NCI-H1105 (cell line): ENCODE measurements around the gene RARA.

Experiments
- DNase-seq: peaks from one replicate; lab custom pipeline; 2025; lab: John Stamatoyannopoulos, UW

Gene RARA

GRCh38 chr17:40329839-40330794 lies 21.1 kb downstream of the RARA start:
- DNase-seq, result peak; percentile 32

- no peak for DNase-seq
These were observed 22.0 kb downstream of the RARA start for GRCh38 chr17:40330850-40331470.

GRCh38 chr17:40331743-40332641 lies 23.0 kb downstream of the RARA start:
- no peak for DNase-seq

DNA sequence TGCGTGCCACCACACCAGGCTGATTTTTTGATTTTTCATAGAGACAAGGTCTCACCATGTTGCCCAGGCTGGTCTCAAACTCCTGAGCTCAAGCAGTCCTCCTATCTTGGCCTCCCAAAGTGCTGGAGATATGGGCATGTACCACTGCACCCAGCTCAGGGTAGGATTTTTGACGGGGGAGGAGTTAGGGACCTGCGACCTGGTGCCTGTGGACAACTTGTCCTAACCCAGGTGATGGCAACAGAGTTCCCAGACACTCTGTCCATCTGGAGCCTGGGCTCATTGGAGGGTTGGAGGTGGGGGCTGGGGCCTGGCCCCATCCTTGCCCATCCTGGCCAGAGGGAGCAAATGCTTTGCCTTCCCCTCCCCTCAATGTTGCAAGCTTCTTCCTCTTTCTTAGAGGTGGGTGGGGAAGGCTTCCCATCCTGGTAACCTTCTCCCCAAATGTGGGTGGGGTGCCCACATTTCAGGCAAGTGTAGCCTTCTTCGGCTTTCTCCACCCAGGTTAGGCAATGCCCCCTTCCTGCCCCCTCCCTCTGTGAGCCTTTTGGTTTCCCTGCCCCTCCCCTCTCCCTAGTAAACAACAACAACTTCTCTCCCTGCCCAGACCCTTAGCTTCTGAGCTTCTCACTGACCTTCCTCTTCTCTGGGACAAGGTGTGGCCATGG lies 24.9 kb downstream of the RARA start:
- DNase-seq, result no peak

- DNase-seq, result no peak
These were observed 26.6 kb downstream of the RARA start for GRCh38 chr17:40335620-40336019.

- no peak for DNase-seq
These were observed 28.4 kb downstream of the RARA start for GRCh38 chr17:40337351-40337750.

DNA sequence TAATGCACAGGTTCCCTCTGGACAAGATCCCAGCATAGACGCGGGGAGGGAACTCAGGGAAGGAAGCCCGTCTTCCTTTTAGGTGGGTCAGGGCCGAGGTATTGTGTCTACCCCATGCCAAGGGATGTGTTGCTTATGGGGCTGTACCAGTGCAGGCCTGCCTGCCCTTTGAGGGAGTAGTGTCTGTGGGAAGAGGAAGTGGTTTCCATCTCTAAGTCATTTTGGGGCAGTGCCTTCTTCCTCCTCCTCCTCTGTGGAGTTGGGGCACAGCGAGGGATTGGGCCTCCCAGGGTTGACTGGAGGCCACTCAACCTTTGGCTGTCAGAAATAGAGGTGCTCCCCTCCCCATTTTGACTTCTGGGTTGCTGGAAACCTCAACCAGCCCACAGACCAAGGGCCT lies 29.1 kb downstream of the RARA start:
- no peak for DNase-seq

GRCh38 chr17:40338941-40339649 lies 30.1 kb downstream of the RARA start:
- DNase-seq, result no peak

DNA sequence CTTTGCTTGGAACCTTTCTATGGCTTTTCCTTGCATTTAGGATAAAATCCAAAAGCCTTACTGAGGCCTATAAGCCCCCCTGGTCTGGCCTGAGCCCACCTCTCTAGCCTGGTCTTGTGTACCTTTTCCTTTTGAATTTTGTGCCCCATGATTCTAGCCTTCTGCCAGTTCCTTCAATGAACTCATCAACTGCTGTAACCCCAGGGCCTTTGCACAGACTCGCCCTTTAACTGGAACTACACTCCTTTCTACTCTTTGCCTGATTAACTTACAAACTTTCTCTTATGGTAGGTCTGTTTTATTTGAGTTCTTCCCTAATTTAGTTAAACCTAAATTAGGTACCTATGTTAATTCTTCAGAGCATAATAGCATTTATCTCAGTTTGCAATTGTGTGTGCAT lies 31.3 kb downstream of the RARA start:
- DNase-seq, result no peak

DNA sequence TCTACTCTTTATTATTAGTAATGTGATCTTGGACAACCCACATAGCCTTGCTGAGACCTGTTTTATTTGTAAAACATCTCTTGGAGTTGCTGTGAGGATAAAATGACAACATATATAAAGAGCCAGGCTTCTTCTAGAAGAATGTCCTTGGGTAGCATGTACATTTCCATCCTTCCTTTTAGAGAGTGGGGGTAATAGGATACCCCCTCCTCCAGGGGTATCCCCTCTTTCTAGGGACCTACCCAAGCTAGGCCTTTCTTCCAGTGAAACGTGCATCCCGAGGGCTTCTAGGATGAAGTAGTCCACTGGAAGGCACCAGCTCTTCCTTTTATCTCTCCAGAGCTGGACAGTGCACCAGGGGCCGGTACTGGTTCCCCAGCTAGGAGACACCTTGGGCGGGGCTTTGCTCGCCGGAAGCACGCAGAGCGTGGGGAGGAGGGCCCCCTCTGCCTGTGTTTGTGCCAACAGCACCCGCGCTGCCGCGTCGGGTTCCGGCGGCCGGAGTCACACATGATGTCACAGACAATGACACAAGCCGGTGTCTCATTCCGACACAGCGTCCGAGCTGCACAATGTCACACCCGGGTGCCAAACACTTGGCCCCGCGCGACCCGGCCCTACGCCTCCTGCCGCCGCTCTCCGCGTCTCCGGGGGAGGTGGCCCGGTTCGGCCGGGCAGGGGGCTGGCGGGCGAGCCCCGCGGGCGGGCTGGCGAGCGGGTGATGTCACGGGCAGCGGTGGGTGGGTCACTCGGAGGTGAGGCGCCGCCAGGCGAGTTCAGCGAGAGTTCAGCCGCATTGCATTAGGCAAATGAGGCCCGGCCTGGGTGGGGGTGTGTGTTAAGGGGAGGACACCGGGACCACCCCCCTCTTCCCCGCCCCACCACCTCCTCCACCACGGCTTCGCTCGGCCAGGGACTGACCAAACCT lies 32.2 kb downstream of the RARA start:
- peak; percentile 49 for DNase-seq

GRCh38 chr17:40341808-40342503 lies 33.0 kb downstream of the RARA start:
- no peak for DNase-seq

- no peak for DNase-seq
These were observed 33.7 kb downstream of the RARA start for GRCh38 chr17:40342504-40343218.

GRCh38 chr17:40343219-40344119 lies 34.5 kb downstream of the RARA start:
- DNase-seq, result no peak

- no peak for DNase-seq
These were observed 35.6 kb downstream of the RARA start for GRCh38 chr17:40344421-40345160.

- no peak for DNase-seq
These were observed 36.4 kb downstream of the RARA start for GRCh38 chr17:40345161-40345993.
